HG03565 (cell line): Measurements from ENCODE around the gene MMP24OS.
"Not testable (repeated sequence)": the region's sequence is repeated elsewhere in the genome, so short reads cannot be mapped to it uniquely, and the experiment has no call there.

Experiments used
- ATAC-seq: cut with Tn5 transposase; IDR thresholded peaks from one replicate; pipeline ENCODE4 v1.9.1; 2021; ENCODE audit warnings: mild to moderate bottlenecking, moderate library complexity; ENCODE audit not compliant: unreplicated experiment

Gene MMP24OS

GRCh38 chr20:35252598-35252997 lies 25.3 kb downstream of the MMP24OS start:
- ATAC-seq, result not testable (repeated sequence)

- peak; percentile 69 for ATAC-seq
Measured at GRCh38 chr20:35252037-35252461, 25.9 kb downstream of the MMP24OS start.

- ATAC-seq, result no peak
Measured at GRCh38 chr20:35251613-35251940, 26.3 kb downstream of the MMP24OS start.

- no peak for ATAC-seq
Measured at GRCh38 chr20:35248641-35249475, 29.1 kb downstream of the MMP24OS start.

GRCh38 chr20:35246723-35247122 lies 31.2 kb downstream of the MMP24OS start:
- ATAC-seq, result no peak

GRCh38 chr20:35243986-35244385 lies 33.9 kb downstream of the MMP24OS start:
- ATAC-seq, result no peak

- no peak for ATAC-seq
Measured at GRCh38 chr20:35243317-35243716, 34.6 kb downstream of the MMP24OS start.

- no peak for ATAC-seq
Measured at GRCh38 chr20:35240811-35241293, 37.1 kb downstream of the MMP24OS start.

- ATAC-seq, result no peak
Measured at GRCh38 chr20:35240083-35240810, 37.7 kb downstream of the MMP24OS start.

GRCh38 chr20:35238735-35239134 lies 39.2 kb downstream of the MMP24OS start:
- ATAC-seq, result no peak

GRCh38 chr20:35238170-35238569 lies 39.8 kb downstream of the MMP24OS start:
- no peak for ATAC-seq

- no peak for ATAC-seq
Measured at GRCh38 chr20:35237486-35237885, 40.4 kb downstream of the MMP24OS start.

GRCh38 chr20:35235881-35236280 lies 42.0 kb downstream of the MMP24OS start:
- ATAC-seq, result no peak

GRCh38 chr20:35232575-35232974 lies 45.3 kb downstream of the MMP24OS start:
- ATAC-seq, result no peak

GRCh38 chr20:35226884-35227681 lies 50.8 kb downstream of the MMP24OS start:
- ATAC-seq, result no peak
